NAMALWA (cell line): ENCODE results near the gene PMEPA1.
"Not testable (repeated sequence)": the region's sequence is repeated elsewhere in the genome, so short reads cannot be mapped to it uniquely, and the experiment has no call there.

Experiments
- DNase-seq: peaks from one replicate; pipeline ENCODE4 v3.0.0-alpha.2; 2015; ENCODE audit warnings: low spot score

Gene PMEPA1

DNA sequence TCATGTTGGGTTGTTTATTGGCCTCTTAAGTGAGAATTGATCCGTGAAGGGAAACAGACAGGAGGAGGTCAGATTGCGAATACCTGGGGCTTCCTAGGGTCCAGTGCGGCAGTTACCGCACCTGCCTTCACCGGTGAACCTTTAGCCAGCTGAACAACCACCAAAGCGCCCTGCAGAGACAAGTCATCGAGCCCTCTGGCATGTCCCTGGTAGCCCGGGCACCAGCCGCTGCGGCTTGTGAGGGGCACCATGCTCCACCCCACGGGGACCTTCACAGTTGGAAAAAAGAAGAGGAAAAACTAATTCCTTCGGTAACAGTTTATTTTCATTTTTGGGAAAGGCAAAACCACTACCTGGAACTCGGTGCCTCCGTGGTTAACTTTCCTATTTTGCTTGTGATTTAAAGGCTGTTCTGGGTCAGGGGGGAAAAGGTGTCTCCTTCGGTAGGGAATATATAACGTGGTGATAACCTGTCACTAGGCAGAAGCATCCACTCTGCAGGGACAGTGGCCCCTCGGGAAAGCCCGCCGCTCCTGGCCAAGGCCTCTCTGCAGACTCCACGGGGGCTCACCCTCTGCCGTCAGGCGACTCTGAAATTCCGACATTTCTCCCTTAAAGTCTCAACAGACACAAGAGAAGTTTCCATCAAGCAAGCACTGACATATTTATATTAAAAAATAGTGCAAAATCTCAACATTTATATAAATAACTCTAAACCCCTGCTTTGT lies 58.9 kb downstream of the PMEPA1 start:
- DNase-seq: no peak

DNA sequence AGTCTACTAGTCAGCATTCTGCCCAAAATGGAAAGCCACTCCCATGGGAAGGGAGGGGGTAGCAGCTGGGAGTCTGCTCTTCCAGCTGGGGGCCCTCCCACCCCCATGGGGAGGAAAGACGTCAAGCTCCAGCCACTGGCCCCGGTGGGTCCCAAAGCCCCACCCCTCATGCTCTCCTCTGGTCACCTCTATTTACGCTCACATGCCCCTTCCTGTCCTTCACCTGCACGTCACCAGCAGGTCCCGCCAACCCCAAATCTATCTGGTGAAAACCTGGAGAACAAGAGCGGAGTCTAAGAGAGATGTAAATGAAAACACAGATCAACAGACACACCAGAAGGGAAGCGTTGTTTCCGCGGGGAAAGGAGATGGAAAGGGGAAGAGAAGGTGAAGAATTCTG lies 59.5 kb downstream of the PMEPA1 start:
- DNase-seq: no peak

GRCh38 chr20:57649617-57650015 lies 60.2 kb downstream of the PMEPA1 start:
- no peak for DNase-seq

- DNase-seq: no peak
These were observed 60.8 kb downstream of the PMEPA1 start for GRCh38 chr20:57648878-57649616.

GRCh38 chr20:57647933-57648785 lies 61.7 kb downstream of the PMEPA1 start:
- no peak for DNase-seq

DNA sequence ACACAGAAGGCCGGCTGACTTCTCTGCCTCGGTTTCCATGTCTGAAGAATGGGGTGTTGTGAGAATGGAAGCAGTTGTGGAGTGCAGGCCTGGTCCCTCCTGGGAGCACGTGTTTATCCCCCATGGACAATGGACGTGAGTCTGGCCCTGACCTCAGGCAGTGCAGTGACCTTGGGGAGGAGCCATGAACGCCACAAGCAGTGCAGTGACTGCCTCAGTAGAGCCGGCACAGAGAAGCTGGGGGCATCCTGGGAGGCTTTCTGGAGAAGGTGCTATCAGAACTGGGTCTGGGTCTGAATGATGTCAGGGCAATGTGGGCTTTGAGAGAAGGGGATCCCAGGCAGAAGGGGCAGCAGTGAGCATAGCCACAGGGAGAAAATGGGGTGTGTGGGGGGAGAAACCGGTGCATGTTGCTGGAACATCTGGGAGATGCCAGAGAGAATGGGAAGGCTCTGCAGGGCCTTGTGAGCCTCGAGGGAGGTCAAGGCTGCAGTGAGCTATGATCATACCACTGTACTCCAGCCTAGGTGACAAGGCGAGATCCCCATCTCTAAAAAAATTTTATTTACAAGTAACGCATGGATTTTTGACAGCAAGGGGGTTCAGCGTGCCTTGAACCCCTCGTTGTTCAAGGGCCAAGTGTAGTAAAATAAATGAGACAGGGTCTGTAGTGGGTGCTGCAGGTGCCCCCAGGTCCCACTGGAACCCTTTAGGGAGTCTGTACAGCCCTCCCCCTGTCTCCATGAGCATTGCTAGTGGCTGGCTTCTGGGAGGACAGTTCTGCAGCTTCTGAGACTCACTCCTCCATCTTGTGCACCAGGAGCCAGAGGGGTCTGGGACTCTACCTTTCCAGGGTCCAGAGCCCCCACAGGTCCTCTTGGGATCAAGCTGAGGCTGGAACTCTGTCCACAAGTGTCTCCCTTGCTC lies 62.5 kb downstream of the PMEPA1 start:
- no peak for DNase-seq

GRCh38 chr20:57638895-57639236 lies 70.9 kb downstream of the PMEPA1 start:
- DNase-seq: no peak

DNA sequence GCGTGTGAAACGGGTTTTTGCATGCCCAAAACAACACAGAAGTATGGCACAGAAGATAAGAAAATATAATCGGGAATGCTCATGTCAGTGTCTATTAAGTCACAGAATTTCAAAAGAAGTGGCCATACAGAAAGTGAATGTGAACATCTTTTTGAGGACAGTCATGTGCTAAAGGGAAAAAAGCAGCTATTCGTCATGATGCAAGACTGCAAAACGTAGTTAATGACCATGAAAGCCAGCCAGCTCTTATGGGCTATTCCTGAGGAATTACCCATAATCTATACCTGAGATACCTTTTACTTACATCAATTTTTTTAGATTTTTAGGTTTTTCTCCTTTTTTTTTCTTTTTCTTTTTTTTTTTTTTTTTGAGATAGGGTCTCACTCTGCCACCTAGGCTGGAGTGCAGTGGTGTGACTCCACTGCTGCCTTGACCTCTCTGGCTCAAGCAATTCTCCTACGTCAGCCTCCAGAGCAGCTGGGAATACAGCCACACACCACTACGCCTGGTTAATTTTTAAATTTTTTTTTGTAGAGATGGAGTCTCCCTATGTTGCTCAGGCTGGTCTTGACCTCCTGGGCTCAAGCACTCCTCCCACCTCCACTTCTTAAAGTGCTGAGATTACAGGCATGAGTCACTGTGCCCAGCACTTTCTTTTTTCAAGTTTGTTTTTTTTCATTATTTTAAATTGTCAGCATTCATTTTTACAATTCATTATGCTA lies 71.5 kb downstream of the PMEPA1 start:
- DNase-seq: no peak

DNA sequence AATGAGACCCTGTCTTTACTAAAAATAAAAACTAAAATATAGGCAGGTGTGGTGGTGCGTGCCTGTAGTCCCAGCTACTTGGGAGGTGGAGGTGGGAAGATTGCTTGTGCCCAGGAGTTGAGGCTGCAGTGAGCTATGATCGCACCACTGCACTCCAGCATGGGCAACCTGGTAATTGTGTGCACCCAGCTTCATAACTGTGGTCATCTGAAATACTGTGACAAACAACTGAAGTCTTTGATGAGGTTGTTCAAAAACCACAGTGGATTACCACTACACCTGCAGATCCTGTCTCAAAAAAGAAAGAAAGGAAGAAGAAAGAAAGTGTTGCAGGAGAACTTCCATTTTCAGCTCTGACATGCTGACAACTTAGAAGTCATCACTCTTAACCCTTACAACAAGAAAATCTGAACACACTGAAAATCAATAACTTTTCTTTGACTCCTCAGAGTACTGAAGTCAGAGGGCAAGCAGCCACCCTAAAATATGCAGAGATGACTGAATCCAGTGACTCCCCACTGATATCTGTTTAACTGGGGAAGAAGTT lies 75.8 kb downstream of the PMEPA1 start:
- DNase-seq: no peak

DNA sequence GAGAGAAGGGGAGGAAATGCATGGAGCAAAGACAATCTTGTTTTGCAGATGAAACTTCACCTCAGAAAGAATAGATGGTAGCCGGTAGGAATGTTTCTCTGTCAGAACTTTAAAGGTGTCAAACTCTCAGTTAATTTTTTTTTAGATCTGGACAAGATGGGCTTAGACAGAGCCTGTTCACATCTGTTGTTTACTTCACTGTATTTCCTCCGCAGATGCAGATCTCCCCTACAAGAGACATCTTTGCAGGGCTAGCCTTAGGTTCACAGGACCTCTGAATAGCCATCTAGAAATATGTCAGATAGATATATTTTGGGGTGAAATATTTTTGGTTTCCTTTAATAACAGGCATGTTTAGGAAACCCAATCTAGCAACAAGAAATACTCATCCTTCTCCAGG lies 77.5 kb downstream of the PMEPA1 start:
- peak; percentile 57 for DNase-seq

- DNase-seq: no peak
These were observed 79.8 kb downstream of the PMEPA1 start for GRCh38 chr20:57630061-57630460.

GRCh38 chr20:57629491-57629901 lies 80.3 kb downstream of the PMEPA1 start:
- DNase-seq: not testable (repeated sequence)

- not testable (repeated sequence) for DNase-seq
These were observed 80.9 kb downstream of the PMEPA1 start for GRCh38 chr20:57628962-57629308.

- DNase-seq: peak; percentile 76
These were observed 81.5 kb downstream of the PMEPA1 start for GRCh38 chr20:57628047-57628961.

DNA sequence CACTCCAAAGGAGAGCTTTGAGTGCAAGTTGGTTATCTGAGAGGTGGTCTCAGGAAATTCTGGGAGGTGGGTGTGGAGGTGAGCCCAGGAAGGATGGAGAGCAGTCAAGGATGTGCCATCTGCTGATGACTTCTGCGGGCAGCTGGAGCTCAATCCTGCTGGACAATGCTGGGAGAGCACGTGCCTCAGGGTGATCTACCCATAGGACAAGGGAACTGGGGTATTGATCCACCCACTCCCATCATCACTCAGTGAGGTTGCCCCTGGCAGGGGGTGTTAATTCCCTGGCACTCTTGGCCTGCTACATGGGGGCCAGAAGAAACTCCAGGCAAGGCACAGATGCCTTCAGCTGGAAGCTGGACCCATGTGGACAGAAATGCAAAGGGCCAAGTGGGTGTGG lies 82.5 kb downstream of the PMEPA1 start:
- no peak for DNase-seq

DNA sequence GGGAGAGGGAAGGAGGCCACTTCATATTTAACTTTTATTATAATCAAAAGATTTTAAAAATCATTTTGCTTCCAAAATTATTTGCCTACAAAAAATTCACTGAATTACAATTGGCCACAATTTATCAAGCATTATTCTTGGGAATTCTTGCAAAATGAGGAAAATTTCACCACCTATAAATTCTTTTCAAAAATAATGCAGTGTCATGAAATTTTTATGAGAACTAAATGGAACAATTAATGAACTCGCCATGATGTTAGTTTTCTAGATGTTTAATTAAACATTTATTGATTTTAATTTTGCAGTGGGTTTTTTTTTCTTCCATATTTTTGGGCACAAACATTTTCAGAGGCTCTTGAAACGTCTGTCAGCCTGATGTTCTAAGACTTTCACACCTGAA lies 83.8 kb downstream of the PMEPA1 start:
- no peak for DNase-seq

- DNase-seq: no peak
These were observed 84.4 kb downstream of the PMEPA1 start for GRCh38 chr20:57625181-57625958.

- no peak for DNase-seq
These were observed 85.7 kb downstream of the PMEPA1 start for GRCh38 chr20:57624124-57624523.
